OCI-LY1 (cell line): ENCODE measurements around the gene TEAD1.

Experiments used
- H2AFZ ChIP-seq: fragments of 200-600 bp; sonication (generic), shearing (Covaris generic); 2 replicates; pipeline ENCODE4 v1.6.0; 2014; ENCODE audit warnings: antibody characterized with exemption, mild to moderate bottlenecking, low read length
- H3F3A ChIP-seq: fragments of 200-600 bp; sonication (generic), shearing (Covaris generic); 2 replicates; pipeline ENCODE4 v1.6.0; 2014; ENCODE audit warnings: mild to moderate bottlenecking, antibody characterized with exemption, low read length, moderate library complexity; ENCODE audit not compliant: insufficient read depth
- H3K27ac ChIP-seq: fragments of 200-600 bp; sonication (generic); 2 replicates; pipeline ENCODE4 v1.5.1; 2014; ENCODE audit warnings: low read length, mixed run types, mild to moderate bottlenecking, low read depth; ENCODE audit not compliant: poor library complexity, severe bottlenecking
- H3K27me3 ChIP-seq: fragments of 200-600 bp; sonication (generic); 2 replicates; pipeline ENCODE4 v1.6.0; 2014; ENCODE audit warnings: antibody characterized with exemption, mild to moderate bottlenecking, low read length, moderate library complexity; ENCODE audit not compliant: insufficient read depth
- H3K36me3 ChIP-seq: fragments of 200-600 bp; sonication (generic); 2 replicates; pipeline ENCODE4 v1.6.1; 2014; ENCODE audit warnings: mild to moderate bottlenecking, antibody characterized with exemption, low read length, moderate library complexity, mixed read lengths; ENCODE audit not compliant: insufficient read depth
- H3K4me1 ChIP-seq: fragments of 200-600 bp; sonication (generic); 2 replicates; pipeline ENCODE4 v1.5.1; 2014; ENCODE audit warnings: mild to moderate bottlenecking, low read length, moderate library complexity; ENCODE audit not compliant: insufficient read depth, severe bottlenecking
- H3K4me2 ChIP-seq: fragments of 200-600 bp; sonication (generic), shearing (Covaris generic); 2 replicates; pipeline ENCODE4 v1.6.1; 2014; ENCODE audit warnings: low read length
- H3K4me3 ChIP-seq: fragments of 200-600 bp; sonication (generic); 2 replicates; pipeline ENCODE4 v1.5.1; 2014; ENCODE audit warnings: low read length, low read depth, mild to moderate bottlenecking, mixed read lengths; ENCODE audit not compliant: poor library complexity, severe bottlenecking
- H3K79me2 ChIP-seq: fragments of 200-600 bp; shearing (Covaris generic); 2 replicates; pipeline ENCODE4 v1.6.1; 2016; ENCODE audit warnings: mixed run types, low read length, mixed read lengths; ENCODE audit not compliant: insufficient read depth
- H3K9ac ChIP-seq: fragments of 200-600 bp; sonication (generic), shearing (Covaris generic); 2 replicates; pipeline ENCODE4 v1.6.1; 2014; ENCODE audit warnings: mild to moderate bottlenecking, low read length, mixed read lengths
- H3K9me2 ChIP-seq: fragments of 200-600 bp; sonication (generic), shearing (Covaris generic); 2 replicates; pipeline ENCODE4 v1.6.1; 2014; ENCODE audit warnings: low read depth, mild to moderate bottlenecking, low read length, mixed read lengths
- H3K9me3 ChIP-seq: fragments of 200-600 bp; shearing (Covaris generic); 2 replicates; pipeline ENCODE4 v1.6.1; 2014; ENCODE audit warnings: low read length, mixed read lengths
- H4K20me1 ChIP-seq: fragments of 200-600 bp; sonication (generic), shearing (Covaris generic); 2 replicates; pipeline ENCODE4 v1.6.0; 2016; ENCODE audit warnings: mild to moderate bottlenecking, low read length; ENCODE audit not compliant: insufficient read depth
- EZH2 ChIP-seq: fragments of 200-600 bp; sonication (generic), shearing (Covaris generic); IDR thresholded peaks from 2 replicates; pipeline ENCODE4 v1.8.0; 2017; ENCODE audit warnings: borderline replicate concordance, mixed run types, mild to moderate bottlenecking, antibody characterized with exemption, low read length, moderate library complexity, mixed read lengths
- TF ChIP-seq, protein P1 (sequence below): fragments of 200-600 bp; sonication (generic), shearing (Covaris generic); IDR thresholded peaks from 2 replicates; pipeline ENCODE4 v1.5.1; 2017; ENCODE audit warnings: mild to moderate bottlenecking, antibody characterized with exemption, low read length, moderate library complexity, mixed read lengths

Gene TEAD1

DNA sequence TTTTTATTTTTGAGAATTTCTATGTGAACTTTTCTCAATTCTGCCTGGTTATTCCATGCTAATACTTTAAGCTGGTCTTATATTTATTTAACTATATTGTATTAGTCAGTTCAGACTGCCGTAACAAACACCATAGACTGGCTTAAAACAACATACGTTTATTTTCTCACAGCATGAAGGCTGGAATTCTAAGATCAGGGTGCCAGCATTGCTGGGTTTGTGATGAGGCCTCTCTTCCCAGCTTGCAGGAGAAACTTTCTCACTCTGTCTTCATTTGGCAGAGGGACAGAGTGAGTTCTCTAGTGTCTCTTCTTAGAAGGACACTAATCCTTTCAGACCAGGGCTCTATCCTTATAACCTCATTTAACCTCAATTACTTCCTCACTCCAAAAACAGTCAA is 16.2 kb upstream of the TEAD1 start:
- H2AFZ ChIP-seq = no peak overlapping the region
- TF ChIP-seq, protein P1, sequence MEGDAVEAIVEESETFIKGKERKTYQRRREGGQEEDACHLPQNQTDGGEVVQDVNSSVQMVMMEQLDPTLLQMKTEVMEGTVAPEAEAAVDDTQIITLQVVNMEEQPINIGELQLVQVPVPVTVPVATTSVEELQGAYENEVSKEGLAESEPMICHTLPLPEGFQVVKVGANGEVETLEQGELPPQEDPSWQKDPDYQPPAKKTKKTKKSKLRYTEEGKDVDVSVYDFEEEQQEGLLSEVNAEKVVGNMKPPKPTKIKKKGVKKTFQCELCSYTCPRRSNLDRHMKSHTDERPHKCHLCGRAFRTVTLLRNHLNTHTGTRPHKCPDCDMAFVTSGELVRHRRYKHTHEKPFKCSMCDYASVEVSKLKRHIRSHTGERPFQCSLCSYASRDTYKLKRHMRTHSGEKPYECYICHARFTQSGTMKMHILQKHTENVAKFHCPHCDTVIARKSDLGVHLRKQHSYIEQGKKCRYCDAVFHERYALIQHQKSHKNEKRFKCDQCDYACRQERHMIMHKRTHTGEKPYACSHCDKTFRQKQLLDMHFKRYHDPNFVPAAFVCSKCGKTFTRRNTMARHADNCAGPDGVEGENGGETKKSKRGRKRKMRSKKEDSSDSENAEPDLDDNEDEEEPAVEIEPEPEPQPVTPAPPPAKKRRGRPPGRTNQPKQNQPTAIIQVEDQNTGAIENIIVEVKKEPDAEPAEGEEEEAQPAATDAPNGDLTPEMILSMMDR = no peak
- no peak for TF ChIP-seq EZH2
- H3K79me2 ChIP-seq = no peaks in the 10 kb centered on the region
- no peaks in the 10 kb centered on the region for H3K9me2 ChIP-seq
- no peaks in the 10 kb centered on the region for H3F3A ChIP-seq
- no peak overlapping the region for H3K4me2 ChIP-seq
- no peaks in the 10 kb centered on the region for H3K36me3 ChIP-seq
- no peak overlapping the region for H3K4me3 ChIP-seq
- H3K27ac ChIP-seq = no peak overlapping the region
- H3K9me3 ChIP-seq = no peaks in the 10 kb centered on the region
- no peaks in the 10 kb centered on the region for H3K27me3 ChIP-seq
- no peaks in the 10 kb centered on the region for H4K20me1 ChIP-seq
- H3K9ac ChIP-seq = no peak overlapping the region
- no peaks in the 10 kb centered on the region for H3K4me1 ChIP-seq

DNA sequence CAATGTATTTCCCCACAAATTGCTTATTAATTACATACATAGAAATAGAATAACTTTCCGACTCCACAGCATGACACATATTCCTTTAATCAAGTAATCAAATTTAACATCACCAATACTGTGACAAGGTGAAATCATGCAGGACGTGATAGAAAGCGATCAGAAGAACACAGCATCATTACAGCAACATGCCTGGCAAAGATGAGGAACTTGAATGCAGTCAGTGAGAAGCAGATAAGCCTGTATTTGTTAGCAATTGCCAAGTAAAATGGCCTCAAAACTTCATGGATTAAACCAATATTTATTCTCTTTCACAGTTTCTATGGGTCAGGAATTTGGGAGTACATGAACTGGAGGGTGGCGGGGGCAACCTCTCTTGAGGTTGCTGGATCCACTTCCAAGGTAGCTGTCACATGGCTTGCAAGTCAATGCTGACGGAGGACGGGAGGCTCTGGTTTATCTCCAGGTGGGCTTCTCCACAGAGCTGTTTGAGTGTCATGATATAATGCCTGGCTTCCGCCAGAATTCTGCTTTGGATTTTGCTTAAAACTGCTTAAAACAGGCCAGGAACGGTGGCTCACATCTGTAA is 12.0 kb upstream of the TEAD1 start:
- H3K27ac ChIP-seq = no peak overlapping the region
- no peak overlapping the region for H3K4me2 ChIP-seq
- H3K9me2 ChIP-seq = no peaks in the 10 kb centered on the region
- H4K20me1 ChIP-seq = no peaks in the 10 kb centered on the region
- H2AFZ ChIP-seq = no peak overlapping the region
- H3K4me3 ChIP-seq = no peak overlapping the region
- H3K79me2 ChIP-seq = no peaks in the 10 kb centered on the region
- no peaks in the 10 kb centered on the region for H3K27me3 ChIP-seq
- H3F3A ChIP-seq = no peaks in the 10 kb centered on the region
- no peaks in the 10 kb centered on the region for H3K9me3 ChIP-seq
- H3K36me3 ChIP-seq = no peaks in the 10 kb centered on the region
- TF ChIP-seq, protein P1 = no peak
- TF ChIP-seq EZH2 = no peak
- H3K4me1 ChIP-seq = no peaks in the 10 kb centered on the region
- no peak overlapping the region for H3K9ac ChIP-seq

- H2AFZ ChIP-seq = no peak overlapping the region
- no peaks in the 10 kb centered on the region for H3K27me3 ChIP-seq
- H4K20me1 ChIP-seq = no peaks in the 10 kb centered on the region
- H3K9me3 ChIP-seq = no peaks in the 10 kb centered on the region
- no peak overlapping the region for H3K4me3 ChIP-seq
- H3K36me3 ChIP-seq = no peaks in the 10 kb centered on the region
- H3K4me2 ChIP-seq = no peak overlapping the region
- H3F3A ChIP-seq = no peaks in the 10 kb centered on the region
- H3K9ac ChIP-seq = no peak overlapping the region
- no peak overlapping the region for H3K27ac ChIP-seq
- H3K4me1 ChIP-seq = no peaks in the 10 kb centered on the region
- no peaks in the 10 kb centered on the region for H3K79me2 ChIP-seq
- no peaks in the 10 kb centered on the region for H3K9me2 ChIP-seq
- TF ChIP-seq, protein P1 = no peak
- TF ChIP-seq EZH2 = no peak
Observed at GRCh38 chr11:12664385-12664784, 9.8 kb upstream of the TEAD1 start.
